DMS153 treated with DMSO at 0.1 percent for 48 hours (cell line): Measurements from ENCODE around the gene POC1B.

ENCODE experiments used
- DNase-seq: peaks from one replicate; lab custom pipeline; 2025; ENCODE audit not compliant: unreplicated experiment; lab: John Stamatoyannopoulos, UW

POC1B gene

GRCh38 chr12:89424389-89424788 is 101.5 kb downstream of the POC1B start:
- no peak for DNase-seq

GRCh38 chr12:89421092-89421835 is 104.6 kb downstream of the POC1B start:
- no peak for DNase-seq

DNA sequence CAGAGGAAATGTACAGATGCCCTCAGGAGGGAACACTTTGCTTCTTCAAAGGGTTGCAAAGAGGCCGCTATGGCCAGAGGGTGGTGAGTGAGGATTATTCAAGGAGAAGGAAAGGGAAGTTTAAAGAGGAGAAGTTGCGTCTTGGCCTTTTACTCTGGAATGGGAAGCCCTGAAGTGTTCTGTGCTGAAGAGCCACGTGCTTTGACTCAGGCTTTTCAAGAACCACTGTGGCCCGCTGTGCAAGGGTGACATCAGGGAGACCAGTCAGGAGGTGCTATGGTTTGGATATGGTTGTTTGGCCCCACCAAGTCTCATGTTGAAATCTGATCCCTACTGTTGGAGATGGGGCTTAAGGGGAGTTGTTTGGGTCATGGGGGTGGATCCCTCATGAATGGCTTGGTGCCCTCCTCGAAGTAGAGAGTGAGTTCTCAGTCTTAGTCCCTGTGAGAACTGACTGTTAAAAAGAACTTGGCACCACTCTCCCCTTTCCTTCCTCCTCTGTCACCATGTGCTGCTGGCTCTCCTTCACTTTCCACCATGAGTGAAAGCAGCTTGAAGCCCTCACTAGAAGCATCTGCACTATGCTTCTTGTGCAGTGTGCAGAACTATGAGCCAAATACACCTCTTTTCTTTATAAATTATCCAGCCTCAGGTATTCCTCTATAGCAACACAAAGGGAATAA is 107.5 kb downstream of the POC1B start:
- no peak for DNase-seq

DNA sequence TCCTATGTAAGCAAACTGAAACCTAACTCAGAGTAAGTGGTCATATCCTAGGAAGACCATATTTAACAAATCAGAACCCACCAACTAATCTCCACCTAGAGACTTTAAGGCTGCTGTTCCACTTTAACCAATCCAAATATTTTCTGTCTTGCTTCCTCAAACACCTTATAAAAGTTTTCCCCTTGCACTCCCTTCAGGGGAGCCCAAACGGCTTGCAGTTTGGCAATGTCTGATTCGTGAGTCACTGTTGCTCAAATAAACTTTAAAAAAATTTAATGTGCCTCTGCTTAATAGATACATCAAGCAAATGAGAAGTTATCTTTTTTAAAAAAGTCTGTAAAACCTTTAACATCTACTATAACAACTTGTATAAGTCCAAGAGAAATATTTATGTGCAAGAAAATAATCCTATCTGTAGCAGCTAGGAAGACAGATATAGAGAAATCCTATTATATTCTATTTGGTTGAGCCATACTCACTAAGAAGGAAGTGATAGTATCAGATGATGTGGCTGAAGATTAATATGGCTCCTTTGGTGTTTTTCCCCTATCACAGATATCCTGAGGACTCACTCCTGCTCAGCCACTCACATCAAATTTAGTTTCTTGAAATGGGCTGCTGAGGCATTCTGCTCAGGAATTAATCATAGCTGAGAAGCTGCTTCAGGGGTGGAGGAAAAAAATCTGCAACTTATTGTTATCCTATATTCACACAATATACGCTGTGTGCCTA is 108.4 kb downstream of the POC1B start:
- no peak for DNase-seq

GRCh38 chr12:89416049-89416792 is 109.6 kb downstream of the POC1B start:
- DNase-seq, result no peak

DNA sequence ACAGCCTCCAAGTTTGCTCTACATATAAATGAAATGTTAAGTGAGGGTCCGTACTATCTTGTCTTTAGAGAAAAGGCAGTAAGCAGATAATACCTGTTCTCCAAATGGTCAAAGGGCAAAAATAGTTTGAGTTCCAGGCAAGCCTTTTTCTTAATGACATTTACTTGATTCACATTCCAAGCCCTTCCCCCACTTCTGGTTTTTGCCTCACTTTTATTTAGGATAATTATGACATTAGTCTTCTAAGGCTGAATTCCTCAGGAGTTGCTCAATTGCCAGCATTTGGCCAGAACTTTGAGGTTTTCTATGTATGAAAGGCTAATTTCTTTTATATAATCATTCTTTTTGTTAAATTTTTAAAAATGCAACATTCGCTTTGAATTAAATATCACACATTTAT is 111.0 kb downstream of the POC1B start:
- DNase-seq, result no peak

DNA sequence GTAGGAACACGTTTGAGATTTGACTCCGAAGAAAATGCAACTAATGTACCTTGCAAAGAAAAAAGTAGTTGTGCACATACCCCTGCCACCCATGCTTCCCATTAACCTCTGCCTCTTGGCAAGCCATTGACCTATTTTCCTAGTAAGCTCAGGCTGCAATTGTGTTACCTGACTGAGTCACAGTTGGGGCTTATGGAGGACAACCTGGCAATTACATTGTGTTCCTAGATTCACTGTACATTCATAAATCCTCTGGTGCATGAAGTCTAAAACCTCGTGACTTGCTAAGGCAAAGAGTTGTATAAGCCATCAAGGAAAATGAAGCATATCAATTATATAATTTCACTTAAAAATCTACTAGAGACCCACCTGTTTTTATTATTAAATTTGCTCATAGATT is 111.5 kb downstream of the POC1B start:
- DNase-seq, result no peak

- no peak for DNase-seq
Observed at GRCh38 chr12:89413234-89413633, 112.6 kb downstream of the POC1B start.

DNA sequence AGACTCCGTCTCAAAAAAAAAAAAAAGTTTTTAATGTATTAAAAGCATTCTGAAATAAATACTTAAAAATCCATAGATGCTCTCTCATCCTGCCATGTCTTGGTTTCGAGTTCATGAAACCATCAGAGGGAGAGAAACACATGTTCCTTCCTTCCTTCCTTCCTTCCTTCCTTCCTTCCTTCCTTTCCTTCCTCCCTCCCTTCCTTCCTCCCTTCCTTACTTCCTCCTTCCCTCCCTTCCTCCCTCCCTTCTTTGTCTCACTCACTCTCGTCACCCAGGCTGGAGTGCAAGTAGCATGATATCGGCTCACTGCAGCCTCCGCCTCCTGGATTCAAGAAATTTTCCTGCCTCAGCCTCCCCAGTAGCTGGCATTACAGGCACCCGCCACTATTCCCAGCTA is 113.2 kb downstream of the POC1B start:
- DNase-seq, result no peak

GRCh38 chr12:89411846-89412245 is 114.0 kb downstream of the POC1B start:
- no peak for DNase-seq

GRCh38 chr12:89411234-89411633 is 114.6 kb downstream of the POC1B start:
- DNase-seq, result no peak

- no peak for DNase-seq
Observed at GRCh38 chr12:89405626-89406345, 120.1 kb downstream of the POC1B start.

- DNase-seq, result no peak
Observed at GRCh38 chr12:89401433-89402058, 124.3 kb downstream of the POC1B start.

- no peak for DNase-seq
Observed at GRCh38 chr12:89400415-89400814, 125.4 kb downstream of the POC1B start.

DNA sequence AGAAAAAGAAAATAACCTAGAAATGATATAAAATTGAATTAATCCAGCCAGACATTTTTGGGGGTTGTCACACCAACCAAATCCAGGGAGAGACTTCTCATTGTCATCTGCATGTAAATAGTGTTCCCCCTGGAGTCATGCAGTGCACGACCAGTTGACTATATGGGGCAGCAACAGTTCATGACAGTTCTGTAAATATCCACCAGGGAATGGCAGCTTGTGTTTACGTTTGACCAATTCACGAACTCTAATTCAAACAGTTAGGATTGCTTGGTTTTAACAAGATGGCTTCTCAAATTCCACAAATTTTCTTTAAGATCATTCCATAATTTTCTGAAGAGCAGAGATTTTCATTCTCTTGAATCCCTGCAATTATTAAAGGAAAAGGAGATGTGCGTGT is 130.1 kb downstream of the POC1B start:
- DNase-seq, result no peak

GRCh38 chr12:89393551-89394121 is 132.2 kb downstream of the POC1B start:
- DNase-seq, result no peak

DNA sequence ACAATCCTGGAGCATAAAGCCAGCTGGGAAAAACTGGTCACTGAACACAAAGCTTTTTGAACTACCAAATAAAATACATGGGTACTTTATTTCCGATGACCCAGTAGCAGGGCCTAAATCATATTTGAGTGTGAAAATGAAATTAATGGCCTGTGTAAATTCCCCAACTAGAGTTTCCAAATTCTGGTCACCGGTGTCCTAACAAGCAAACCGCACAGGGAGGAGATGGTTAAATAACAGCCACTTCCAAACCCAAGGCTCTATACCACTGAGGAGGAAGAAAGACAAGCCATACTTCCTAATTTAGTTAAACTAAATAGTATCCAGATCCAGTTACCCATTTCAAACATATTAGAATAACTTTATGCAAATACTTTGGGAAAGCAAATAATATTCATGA is 133.5 kb downstream of the POC1B start:
- DNase-seq, result no peak

- no peak for DNase-seq
Observed at GRCh38 chr12:89391726-89392336, 134.0 kb downstream of the POC1B start.
